Measurements from ENCODE around the gene AQP12B. TPM values are rescaled to one million over a fixed set of nuclear protein-coding genes. Genes with fewer than 3 reads are reported as not detected.
"Not testable (repeated sequence)": the region's sequence is repeated elsewhere in the genome, so short reads cannot be mapped to it uniquely, and the experiment has no call there.

AQP12B gene
- total and polyA plus RNA-seq, 9 donors = 0.24 to 1.7 (median 1.0) TPM; not detected in 1

DNA sequence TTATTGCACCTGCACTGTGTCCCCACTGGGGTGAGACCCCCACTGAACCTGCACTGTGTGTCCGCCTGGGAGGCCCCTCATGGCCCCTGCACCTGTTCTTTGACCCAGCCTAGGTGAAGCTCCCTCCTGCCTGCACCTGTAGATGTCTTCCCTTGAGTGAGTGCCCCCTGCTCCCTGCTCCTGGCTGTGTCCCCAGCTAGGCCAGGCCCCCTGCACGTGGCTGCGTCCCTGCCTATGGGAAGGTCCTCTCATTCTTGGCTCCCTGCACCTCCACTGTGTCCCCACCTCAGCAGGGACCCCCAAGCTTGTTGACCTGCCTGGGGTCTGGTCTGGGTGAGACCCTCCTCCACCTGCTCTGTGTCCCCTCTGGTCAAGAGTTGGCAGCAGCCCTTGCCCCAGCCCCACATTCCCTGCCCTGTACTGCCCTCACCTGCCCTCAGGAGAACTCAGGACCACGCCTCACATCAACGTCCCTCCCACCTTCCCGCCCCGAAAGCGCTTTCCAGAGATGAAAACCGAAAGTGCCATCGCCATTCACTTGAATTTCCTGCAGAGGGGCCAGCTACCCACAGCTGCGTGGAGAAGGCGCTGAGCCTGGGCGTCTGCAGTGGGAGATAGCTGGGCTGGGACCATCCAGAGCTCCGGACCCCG, 769 bp upstream of the AQP12B start:
- H3K27ac ChIP-seq (ENCODE audit: low read length); H3K4me1 ChIP-seq (ENCODE audit: control insufficient read depth, insufficient read depth, low read length); H3K9me3 ChIP-seq (replicated peaks; ENCODE audit: control insufficient read depth, low read depth, low read length); H3K36me3 ChIP-seq (ENCODE audit: control insufficient read depth, insufficient read depth, low read length); H3K4me3 ChIP-seq (ENCODE audit: low read length); DNase-seq: not testable (repeated sequence)
- WGBS (ENCODE audit: insufficient coverage) = 50% methylated on average over 1 of the region's 15 CpGs
- H3K27me3 ChIP-seq (ENCODE audit: control insufficient read depth, insufficient read depth, low read length) = peaks cover 12% of the 10 kb centered on the region

- not testable (repeated sequence) for H3K9me3 ChIP-seq (replicated peaks; ENCODE audit: control insufficient read depth, low read depth, low read length); H3K4me1 ChIP-seq (ENCODE audit: control insufficient read depth, insufficient read depth, low read length); DNase-seq; H3K4me3 ChIP-seq (ENCODE audit: low read length); H3K36me3 ChIP-seq (ENCODE audit: control insufficient read depth, insufficient read depth, low read length); H3K27ac ChIP-seq (ENCODE audit: low read length); H3K27me3 ChIP-seq (ENCODE audit: control insufficient read depth, insufficient read depth, low read length)
- WGBS (ENCODE audit: insufficient coverage) = no CpG with 5 or more reads among the region's 11 CpGs
These were observed 2.5 kb downstream of the AQP12B start for GRCh38 chr2:240680185-240680584.

- not testable (repeated sequence) for H3K27me3 ChIP-seq (ENCODE audit: control insufficient read depth, insufficient read depth, low read length); H3K27ac ChIP-seq (ENCODE audit: low read length); H3K4me1 ChIP-seq (ENCODE audit: control insufficient read depth, insufficient read depth, low read length); H3K4me3 ChIP-seq (ENCODE audit: low read length); H3K36me3 ChIP-seq (ENCODE audit: control insufficient read depth, insufficient read depth, low read length); DNase-seq; H3K9me3 ChIP-seq (replicated peaks; ENCODE audit: control insufficient read depth, low read depth, low read length)
- whole genome bisulfite sequencing (ENCODE audit: insufficient coverage) = no CpG with 5 or more reads among the region's 19 CpGs
These were observed 3.8 kb downstream of the AQP12B start for GRCh38 chr2:240678909-240679308.

GRCh38 chr2:240678043-240678442, 4.6 kb downstream of the AQP12B start:
- not testable (repeated sequence) for H3K9me3 ChIP-seq (replicated peaks; ENCODE audit: control insufficient read depth, low read depth, low read length); H3K36me3 ChIP-seq (ENCODE audit: control insufficient read depth, insufficient read depth, low read length); DNase-seq; H3K4me3 ChIP-seq (ENCODE audit: low read length); H3K4me1 ChIP-seq (ENCODE audit: control insufficient read depth, insufficient read depth, low read length); H3K27ac ChIP-seq (ENCODE audit: low read length)
- no CpG with 5 or more reads among the region's 14 CpGs for WGBS (ENCODE audit: insufficient coverage)
- H3K27me3 ChIP-seq (ENCODE audit: control insufficient read depth, insufficient read depth, low read length) = peaks cover 12% of the 10 kb centered on the region

- not testable (repeated sequence) for H3K36me3 ChIP-seq (ENCODE audit: control insufficient read depth, insufficient read depth, low read length); H3K4me3 ChIP-seq (ENCODE audit: low read length); H3K4me1 ChIP-seq (ENCODE audit: control insufficient read depth, insufficient read depth, low read length); H3K27ac ChIP-seq (ENCODE audit: low read length); DNase-seq; H3K9me3 ChIP-seq (replicated peaks; ENCODE audit: control insufficient read depth, low read depth, low read length)
- no CpG with 5 or more reads among the region's 24 CpGs for WGBS (ENCODE audit: insufficient coverage)
- peaks cover 30% of the 10 kb centered on the region for H3K27me3 ChIP-seq (ENCODE audit: control insufficient read depth, insufficient read depth, low read length)
These were observed 7.3 kb downstream of the AQP12B start for GRCh38 chr2:240675345-240675744.

- not testable (repeated sequence) for DNase-seq; H3K36me3 ChIP-seq (ENCODE audit: control insufficient read depth, insufficient read depth, low read length); H3K9me3 ChIP-seq (replicated peaks; ENCODE audit: control insufficient read depth, low read depth, low read length); H3K4me1 ChIP-seq (ENCODE audit: control insufficient read depth, insufficient read depth, low read length); H3K4me3 ChIP-seq (ENCODE audit: low read length); H3K27ac ChIP-seq (ENCODE audit: low read length)
- 42% methylated on average over 5 of the region's 16 CpGs for WGBS (ENCODE audit: insufficient coverage)
- peaks cover 32% of the 10 kb centered on the region for H3K27me3 ChIP-seq (ENCODE audit: control insufficient read depth, insufficient read depth, low read length)
These were observed 8.1 kb downstream of the AQP12B start for GRCh38 chr2:240674461-240675184.

GRCh38 chr2:240672701-240673190, 9.9 kb downstream of the AQP12B start:
- Histone ChIP-seq H3K27me3 (ENCODE audit: control insufficient read depth, insufficient read depth, low read length) (peaks cover 36% of the 10 kb centered on the region), H3K4me1 (ENCODE audit: control insufficient read depth, insufficient read depth, low read length) (no peaks in the 10 kb centered on the region), H3K9me3 (replicated peaks; ENCODE audit: control insufficient read depth, low read depth, low read length) (no peaks in the 10 kb centered on the region), H3K27ac (ENCODE audit: low read length) (no peak overlapping the region), H3K36me3 (ENCODE audit: control insufficient read depth, insufficient read depth, low read length) (no peaks in the 10 kb centered on the region), H3K4me3 (ENCODE audit: low read length) (no peak overlapping the region)
- no peak for DNase-seq
- WGBS (ENCODE audit: insufficient coverage) = 2% methylated on average over 47 of the region's 55 CpGs

DNA sequence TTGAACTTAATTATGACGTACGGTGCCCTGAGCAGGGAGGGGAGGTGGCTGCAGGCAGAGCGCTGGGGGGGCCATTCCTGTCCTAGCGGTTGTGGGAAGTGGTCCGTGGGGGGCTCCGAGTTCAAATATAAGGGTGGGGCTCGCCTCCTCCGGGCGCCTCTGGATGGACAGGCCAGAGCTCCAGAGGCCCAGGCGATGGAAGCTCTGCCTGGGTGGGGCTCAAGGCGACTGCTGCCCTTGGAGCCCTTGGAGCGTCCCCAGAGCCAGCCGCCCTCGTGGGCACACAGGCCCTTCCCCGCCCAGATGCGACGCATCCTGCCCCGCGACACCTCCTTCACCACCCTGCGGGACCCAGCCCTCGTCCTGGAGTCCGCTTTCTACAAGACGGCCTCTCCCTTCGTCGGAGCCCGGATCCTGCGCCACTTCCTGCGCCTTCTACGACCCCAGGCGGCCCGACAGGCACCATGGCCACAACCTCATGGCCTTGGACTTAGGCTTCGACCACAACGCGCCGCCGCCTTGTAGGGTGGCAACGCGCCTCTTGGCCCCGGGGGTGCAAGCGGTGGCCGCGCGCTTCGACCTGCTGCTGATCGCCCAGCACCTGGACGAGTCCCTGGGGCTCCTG, 10.5 kb downstream of the AQP12B start:
- no peaks in the 10 kb centered on the region for H3K4me1 ChIP-seq (ENCODE audit: control insufficient read depth, insufficient read depth, low read length)
- DNase-seq = no peak
- no peak overlapping the region for H3K27ac ChIP-seq (ENCODE audit: low read length)
- WGBS (ENCODE audit: insufficient coverage) = 32% methylated on average over 40 of the region's 46 CpGs
- no peaks in the 10 kb centered on the region for H3K36me3 ChIP-seq (ENCODE audit: control insufficient read depth, insufficient read depth, low read length)
- no peaks in the 10 kb centered on the region for H3K9me3 ChIP-seq (replicated peaks; ENCODE audit: control insufficient read depth, low read depth, low read length)
- H3K4me3 ChIP-seq (ENCODE audit: low read length) = no peak overlapping the region
- H3K27me3 ChIP-seq (ENCODE audit: control insufficient read depth, insufficient read depth, low read length) = peaks cover 36% of the 10 kb centered on the region

- H3K4me1 ChIP-seq (ENCODE audit: control insufficient read depth, insufficient read depth, low read length) = no peaks in the 10 kb centered on the region
- 71% methylated on average over 2 of the region's 4 CpGs for WGBS (ENCODE audit: insufficient coverage)
- no peaks in the 10 kb centered on the region for H3K36me3 ChIP-seq (ENCODE audit: control insufficient read depth, insufficient read depth, low read length)
- H3K27ac ChIP-seq (ENCODE audit: low read length) = no peak overlapping the region
- H3K9me3 ChIP-seq (replicated peaks; ENCODE audit: control insufficient read depth, low read depth, low read length) = no peaks in the 10 kb centered on the region
- peaks cover 36% of the 10 kb centered on the region for H3K27me3 ChIP-seq (ENCODE audit: control insufficient read depth, insufficient read depth, low read length)
- no peak for DNase-seq
- H3K4me3 ChIP-seq (ENCODE audit: low read length) = no peak overlapping the region
These were observed 11.7 kb downstream of the AQP12B start for GRCh38 chr2:240670950-240671349.

DNA sequence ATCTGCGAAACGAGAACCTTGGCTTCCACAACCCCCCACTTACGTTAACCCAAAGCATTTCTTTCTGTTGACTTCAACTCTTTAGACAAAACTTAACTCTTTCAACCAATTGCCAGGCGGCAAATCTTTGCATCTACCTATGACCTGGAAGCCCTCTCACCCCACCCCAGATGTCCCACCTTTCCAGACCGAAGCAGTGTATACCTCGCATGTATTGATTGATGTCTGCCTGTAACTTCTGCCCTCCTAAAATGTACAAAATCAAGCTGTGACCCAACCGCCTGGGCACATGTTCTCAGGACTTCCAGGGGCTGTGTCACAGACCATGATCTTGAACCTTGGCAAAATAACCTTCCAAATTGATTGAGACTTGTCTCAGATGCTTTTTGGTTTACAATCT, 12.3 kb downstream of the AQP12B start:
- no peak for DNase-seq
- Histone ChIP-seq H3K9me3 (replicated peaks; ENCODE audit: control insufficient read depth, low read depth, low read length) (no peaks in the 10 kb centered on the region), H3K4me1 (ENCODE audit: control insufficient read depth, insufficient read depth, low read length) (no peaks in the 10 kb centered on the region), H3K36me3 (ENCODE audit: control insufficient read depth, insufficient read depth, low read length) (no peaks in the 10 kb centered on the region), H3K4me3 (ENCODE audit: low read length) (no peak overlapping the region), H3K27ac (ENCODE audit: low read length) (no peak overlapping the region), H3K27me3 (ENCODE audit: control insufficient read depth, insufficient read depth, low read length) (peaks cover 36% of the 10 kb centered on the region)
- 65% methylated on average over 6 of the region's 7 CpGs for WGBS (ENCODE audit: insufficient coverage)

Data from muscle of leg (tissue), 11 donors.